ENCODE data around the gene CLIC5.

DNA sequence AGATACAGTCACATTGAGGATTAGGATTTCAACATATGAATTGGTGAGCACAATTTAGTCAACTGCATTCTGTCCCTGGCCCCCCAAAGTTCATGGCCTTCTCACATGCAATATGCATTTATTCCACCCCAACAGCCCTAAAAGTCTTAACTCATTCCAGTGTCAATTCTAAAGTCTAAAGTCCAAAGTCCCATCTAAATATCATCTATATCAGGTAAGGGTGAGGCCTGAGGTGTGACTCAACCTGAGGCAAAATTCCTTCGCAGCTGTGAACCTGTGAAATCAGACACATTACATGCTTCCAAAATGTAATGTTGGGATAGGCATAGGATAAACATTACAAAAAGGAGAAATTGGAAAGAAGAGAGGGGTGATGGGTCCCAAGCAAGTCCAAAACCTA, 27.8 kb downstream of the CLIC5 start:
- TF ChIP-seq, protein P1, sequence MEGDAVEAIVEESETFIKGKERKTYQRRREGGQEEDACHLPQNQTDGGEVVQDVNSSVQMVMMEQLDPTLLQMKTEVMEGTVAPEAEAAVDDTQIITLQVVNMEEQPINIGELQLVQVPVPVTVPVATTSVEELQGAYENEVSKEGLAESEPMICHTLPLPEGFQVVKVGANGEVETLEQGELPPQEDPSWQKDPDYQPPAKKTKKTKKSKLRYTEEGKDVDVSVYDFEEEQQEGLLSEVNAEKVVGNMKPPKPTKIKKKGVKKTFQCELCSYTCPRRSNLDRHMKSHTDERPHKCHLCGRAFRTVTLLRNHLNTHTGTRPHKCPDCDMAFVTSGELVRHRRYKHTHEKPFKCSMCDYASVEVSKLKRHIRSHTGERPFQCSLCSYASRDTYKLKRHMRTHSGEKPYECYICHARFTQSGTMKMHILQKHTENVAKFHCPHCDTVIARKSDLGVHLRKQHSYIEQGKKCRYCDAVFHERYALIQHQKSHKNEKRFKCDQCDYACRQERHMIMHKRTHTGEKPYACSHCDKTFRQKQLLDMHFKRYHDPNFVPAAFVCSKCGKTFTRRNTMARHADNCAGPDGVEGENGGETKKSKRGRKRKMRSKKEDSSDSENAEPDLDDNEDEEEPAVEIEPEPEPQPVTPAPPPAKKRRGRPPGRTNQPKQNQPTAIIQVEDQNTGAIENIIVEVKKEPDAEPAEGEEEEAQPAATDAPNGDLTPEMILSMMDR (IDR thresholded peaks at IDR 0.05), result no peak
- no peak for TF ChIP-seq POLR2A (IDR thresholded peaks at IDR 0.05)

Data from esophagus squamous epithelium (tissue), 4 donors.